ENCODE results near the gene LMAN2L.

The LMAN2L gene

GRCh38 chr2:96760036-96760985, 20.4 kb upstream of the LMAN2L start, which contains the start of gene CNNM4:
TSS of gene CNNM4 (plus strand) at chr2:96760902. CDS start at chr2:96761000, 98 bp downstream.
- peak; percentile 93 for DNase-seq (ENCODE audit: low spot score)

GRCh38 chr2:96759548-96759947, 19.7 kb upstream of the LMAN2L start:
- DNase-seq (ENCODE audit: low spot score), result no peak

GRCh38 chr2:96758987-96759386, 19.1 kb upstream of the LMAN2L start:
- DNase-seq (ENCODE audit: low spot score), result no peak

GRCh38 chr2:96757477-96757860, 17.6 kb upstream of the LMAN2L start:
- no peak for DNase-seq (ENCODE audit: low spot score)

GRCh38 chr2:96756788-96757476, 17.1 kb upstream of the LMAN2L start:
- DNase-seq (ENCODE audit: low spot score), result no peak

- no peak for DNase-seq (ENCODE audit: low spot score)
These were observed 14.5 kb upstream of the LMAN2L start for GRCh38 chr2:96754317-96754716.

- no peak for DNase-seq (ENCODE audit: low spot score)
These were observed 13.9 kb upstream of the LMAN2L start for GRCh38 chr2:96753661-96754282.

GRCh38 chr2:96751800-96752199, 11.9 kb upstream of the LMAN2L start:
- no peak for DNase-seq (ENCODE audit: low spot score)

- DNase-seq (ENCODE audit: low spot score), result no peak
These were observed 7.3 kb upstream of the LMAN2L start for GRCh38 chr2:96747061-96747617.

GRCh38 chr2:96739076-96739632, 710 bp downstream of the LMAN2L start:
- DNase-seq (ENCODE audit: low spot score), result no peak

GRCh38 chr2:96737831-96738230, 2.0 kb downstream of the LMAN2L start:
- DNase-seq (ENCODE audit: low spot score), result no peak

- DNase-seq (ENCODE audit: low spot score), result no peak
These were observed 2.6 kb downstream of the LMAN2L start for GRCh38 chr2:96737251-96737650.

- peak; percentile 23 for DNase-seq (ENCODE audit: low spot score)
These were observed 4.8 kb downstream of the LMAN2L start for GRCh38 chr2:96734880-96735583.

- no peak for DNase-seq (ENCODE audit: low spot score)
These were observed 5.9 kb downstream of the LMAN2L start for GRCh38 chr2:96733931-96734330.

- no peak for DNase-seq (ENCODE audit: low spot score)
These were observed 9.7 kb downstream of the LMAN2L start for GRCh38 chr2:96730212-96730611.

- DNase-seq (ENCODE audit: low spot score), result no peak
These were observed 10.1 kb downstream of the LMAN2L start for GRCh38 chr2:96729748-96730147.

GRCh38 chr2:96727431-96727830, 12.4 kb downstream of the LMAN2L start:
- no peak for DNase-seq (ENCODE audit: low spot score)

GRCh38 chr2:96726131-96726530, 13.7 kb downstream of the LMAN2L start:
- DNase-seq (ENCODE audit: low spot score), result no peak

GRCh38 chr2:96716388-96716787, 23.5 kb downstream of the LMAN2L start:
- no peak for DNase-seq (ENCODE audit: low spot score)

GRCh38 chr2:96715658-96716057, 24.2 kb downstream of the LMAN2L start:
- no peak for DNase-seq (ENCODE audit: low spot score)

- DNase-seq (ENCODE audit: low spot score), result no peak
These were observed 28.9 kb downstream of the LMAN2L start for GRCh38 chr2:96710985-96711384.
